Neural cell (in vitro differentiated cells): ENCODE measurements around the gene CCDC86. TPM values are rescaled to one million over a fixed set of nuclear protein-coding genes. Genes with fewer than 3 reads are reported as not detected.

Source experiments
- H2AFZ ChIP-seq: fragments of 200-600, 300-800 bp; sonication (generic), shearing (Covaris generic); 2 replicates; pipeline ENCODE4 v1.6.0; 2014; ENCODE audit warnings: low read depth, mild to moderate bottlenecking, antibody characterized with exemption, low read length, moderate library complexity
- H3F3A ChIP-seq: fragments of 200-600 bp; shearing (Covaris generic); 2 replicates; pipeline ENCODE4 v1.6.1; 2016; ENCODE audit warnings: mild to moderate bottlenecking, moderate library complexity, mixed read lengths, antibody characterized with exemption, low read length; ENCODE audit not compliant: insufficient read depth, poor library complexity, severe bottlenecking
- H3K27ac ChIP-seq: fragments of 200-600, 300-800 bp; sonication (generic), shearing (Covaris generic); 2 replicates; pipeline ENCODE4 v1.5.1; 2014; ENCODE audit warnings: mild to moderate bottlenecking, low read length, moderate library complexity
- H3K27me3 ChIP-seq: fragments of 300-800, 200-600 bp; sonication (generic), shearing (Covaris generic); 2 replicates; pipeline ENCODE4 v1.6.0; 2014; ENCODE audit warnings: mild to moderate bottlenecking, low read depth, low read length, moderate library complexity; ENCODE audit not compliant: insufficient read depth
- H3K36me3 ChIP-seq: fragments of 300-800, 200-600 bp; sonication (generic), shearing (Covaris generic); 2 replicates; pipeline ENCODE4 v1.5.1; 2014; ENCODE audit warnings: mild to moderate bottlenecking, antibody characterized with exemption, low read length, moderate library complexity; ENCODE audit not compliant: insufficient read depth
- H3K4me2 ChIP-seq: fragments of 300-800, 200-600 bp; sonication (generic), shearing (Covaris generic); 2 replicates; pipeline ENCODE4 v1.6.0; 2014; ENCODE audit warnings: mild to moderate bottlenecking, low read length
- H3K4me3 ChIP-seq: fragments of 300-800, 200-600 bp; sonication (generic), shearing (Covaris generic); 2 replicates; pipeline ENCODE4 v1.5.1; 2014; ENCODE audit warnings: mild to moderate bottlenecking, low read length, moderate library complexity
- H3K79me2 ChIP-seq: fragments of 200-600 bp; shearing (Covaris generic); replicated peaks from 2 replicates; pipeline ENCODE4 v1.6.0; 2014; ENCODE audit warnings: mild to moderate bottlenecking, low read length, moderate library complexity; ENCODE audit not compliant: insufficient read depth
- H3K9ac ChIP-seq: fragments of 300-800, 200-600 bp; sonication (generic), shearing (Covaris generic); 2 replicates; pipeline ENCODE4 v1.6.1; 2016; ENCODE audit warnings: mild to moderate bottlenecking, low read length, mixed read lengths
- H3K9me2 ChIP-seq: fragments of 200-600 bp; shearing (Covaris generic); 2 replicates; pipeline ENCODE4 v1.6.1; 2016; ENCODE audit warnings: mild to moderate bottlenecking, low read length, mixed read lengths; ENCODE audit not compliant: insufficient read depth
- H3K9me3 ChIP-seq: fragments of 200-600, 300-800 bp; sonication (generic), shearing (Covaris generic); 2 replicates; pipeline ENCODE4 v1.6.1; 2016; ENCODE audit warnings: mild to moderate bottlenecking, mixed run types, low read length, moderate library complexity, mixed read lengths
- H4K20me1 ChIP-seq: fragments of 200-600 bp; shearing (Covaris generic); 2 replicates; pipeline ENCODE4 v1.6.1; 2016; ENCODE audit warnings: mild to moderate bottlenecking, mixed run types; ENCODE audit not compliant: insufficient read depth
- EP300 ChIP-seq: fragments of 450-650 bp; conservative IDR thresholded peaks from 2 replicates; pipeline ENCODE4 v1.6.1; 2014; ENCODE audit warnings: antibody characterized with exemption, mild to moderate bottlenecking, moderate library complexity; ENCODE audit not compliant: poor library complexity, severe bottlenecking
- EZH2 ChIP-seq: fragments of 200-600, 300-800 bp; shearing (Covaris generic), sonication (generic); IDR thresholded peaks from 2 replicates; pipeline ENCODE4 v1.6.1; 2014; ENCODE audit warnings: antibody characterized with exemption, low read length, borderline replicate concordance, mild to moderate bottlenecking; ENCODE audit not compliant: insufficient read depth, poor library complexity, severe bottlenecking
- MXI1 ChIP-seq: fragments of 450-650 bp; conservative IDR thresholded peaks from 2 replicates; pipeline ENCODE4 v1.6.1; 2014; ENCODE audit warnings: antibody characterized with exemption, mild to moderate bottlenecking; ENCODE audit not compliant: poor library complexity, severe bottlenecking
- POLR2AphosphoS5 ChIP-seq: IDR thresholded peaks from 2 replicates; pipeline ENCODE4 v1.6.1; 2012
- RAD21 ChIP-seq: fragments of 450-650 bp; conservative IDR thresholded peaks from 2 replicates; pipeline ENCODE4 v1.6.1; 2014; ENCODE audit warnings: antibody characterized with exemption, mild to moderate bottlenecking, moderate library complexity
- REST ChIP-seq: IDR thresholded peaks from 2 replicates; pipeline ENCODE4 v1.6.1; 2012; ENCODE audit warnings: borderline replicate concordance
- SMC3 ChIP-seq: fragments of 450-650 bp; conservative IDR thresholded peaks from 2 replicates; pipeline ENCODE4 v1.6.1; 2014; ENCODE audit warnings: antibody characterized with exemption, mild to moderate bottlenecking, moderate library complexity; ENCODE audit not compliant: poor library complexity
- TAF1 ChIP-seq: IDR thresholded peaks from 2 replicates; pipeline ENCODE4 v1.6.1; 2012; ENCODE audit warnings: low read depth
- polyA plus RNA-seq: library from polyadenylated mRNA; depleted of rRNA; stranded (reverse); fragments of >200 nt; gene quantifications from 2 replicates; pipeline ENCODE4 v1.2.3, GENCODE V29; 2014
- TF ChIP-seq, protein P1 (sequence below): fragments of 450-650 bp; IDR thresholded peaks from 2 replicates; pipeline ENCODE4 v1.5.1; 2014; ENCODE audit warnings: antibody characterized with exemption, mild to moderate bottlenecking, moderate library complexity; ENCODE audit not compliant: poor library complexity, severe bottlenecking

CCDC86 gene
- polyA plus RNA-seq, 1 donor from 2014 or later: 0.16 TPM

- no peak overlapping the region for H3K27ac ChIP-seq
- no peak overlapping the region for H3K9ac ChIP-seq
- H3K9me2 ChIP-seq: no peaks in the 10 kb centered on the region
- no peaks in the 10 kb centered on the region for H3F3A ChIP-seq
- H4K20me1 ChIP-seq: no peaks in the 10 kb centered on the region
- H3K4me2 ChIP-seq: no peak overlapping the region
- H3K4me3 ChIP-seq: no peak overlapping the region
- H3K79me2 ChIP-seq: peaks cover 11% of the 10 kb centered on the region
- no peak overlapping the region for H2AFZ ChIP-seq
- H3K27me3 ChIP-seq: no peaks in the 10 kb centered on the region
- no peaks in the 10 kb centered on the region for H3K9me3 ChIP-seq
- H3K36me3 ChIP-seq: peaks cover 8% of the 10 kb centered on the region
- TF ChIP-seq POLR2AphosphoS5: no peak
- TF ChIP-seq RAD21: peak; percentile 87
- peak; percentile 98 for TF ChIP-seq SMC3
- TF ChIP-seq, protein P1, sequence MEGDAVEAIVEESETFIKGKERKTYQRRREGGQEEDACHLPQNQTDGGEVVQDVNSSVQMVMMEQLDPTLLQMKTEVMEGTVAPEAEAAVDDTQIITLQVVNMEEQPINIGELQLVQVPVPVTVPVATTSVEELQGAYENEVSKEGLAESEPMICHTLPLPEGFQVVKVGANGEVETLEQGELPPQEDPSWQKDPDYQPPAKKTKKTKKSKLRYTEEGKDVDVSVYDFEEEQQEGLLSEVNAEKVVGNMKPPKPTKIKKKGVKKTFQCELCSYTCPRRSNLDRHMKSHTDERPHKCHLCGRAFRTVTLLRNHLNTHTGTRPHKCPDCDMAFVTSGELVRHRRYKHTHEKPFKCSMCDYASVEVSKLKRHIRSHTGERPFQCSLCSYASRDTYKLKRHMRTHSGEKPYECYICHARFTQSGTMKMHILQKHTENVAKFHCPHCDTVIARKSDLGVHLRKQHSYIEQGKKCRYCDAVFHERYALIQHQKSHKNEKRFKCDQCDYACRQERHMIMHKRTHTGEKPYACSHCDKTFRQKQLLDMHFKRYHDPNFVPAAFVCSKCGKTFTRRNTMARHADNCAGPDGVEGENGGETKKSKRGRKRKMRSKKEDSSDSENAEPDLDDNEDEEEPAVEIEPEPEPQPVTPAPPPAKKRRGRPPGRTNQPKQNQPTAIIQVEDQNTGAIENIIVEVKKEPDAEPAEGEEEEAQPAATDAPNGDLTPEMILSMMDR: peak; percentile 93
These were observed 57.4 kb downstream of the CCDC86 start for GRCh38 chr11:60899046-60899936.

DNA sequence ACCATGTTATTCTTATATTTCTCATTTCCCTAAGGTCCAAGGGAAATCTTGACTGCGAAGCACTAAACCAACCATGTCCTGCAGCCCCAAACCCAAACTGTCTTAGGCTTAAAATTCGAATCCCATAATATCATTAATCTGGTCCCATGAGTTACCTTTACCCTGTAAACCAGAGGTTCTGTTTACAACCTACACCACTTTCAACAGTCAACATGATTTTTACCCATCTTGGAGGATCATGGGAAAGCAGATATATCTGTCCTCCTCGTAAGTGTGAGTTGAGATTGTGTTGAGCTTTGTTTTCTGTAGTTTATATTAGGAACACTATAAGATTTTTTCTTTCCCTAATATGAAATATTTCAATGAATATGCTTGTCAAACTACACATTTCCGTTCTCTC is 58.1 kb downstream of the CCDC86 start:
- Histone ChIP-seq H3K27ac (no peak overlapping the region), H3K79me2 (peaks cover 18% of the 10 kb centered on the region), H3K9me2 (no peaks in the 10 kb centered on the region), H3K36me3 (peaks cover 8% of the 10 kb centered on the region), H3K4me3 (no peak overlapping the region), H3K27me3 (no peaks in the 10 kb centered on the region), H3K9ac (no peak overlapping the region), H4K20me1 (no peaks in the 10 kb centered on the region), H2AFZ (no peak overlapping the region), H3K4me2 (no peak overlapping the region), H3K9me3 (no peaks in the 10 kb centered on the region), H3F3A (no peaks in the 10 kb centered on the region)
- TF ChIP-seq EZH2 (no peak), POLR2AphosphoS5 (no peak), TAF1 (no peak), EP300 (no peak), RAD21 (no peak), SMC3 (no peak), MXI1 (no peak), REST (no peak)
- TF ChIP-seq, protein P1: no peak

Other genes starting within 250 kb of the CCDC86 start
- gene MS4A8, start 142.5 kb upstream of the CCDC86 start, polyA plus RNA-seq: not detected in 2 replicates
- gene MS4A18, start 117.4 kb upstream of the CCDC86 start, polyA plus RNA-seq: not detected in 2 replicates
- gene MS4A15, start 85.2 kb upstream of the CCDC86 start, polyA plus RNA-seq: not detected in 2 replicates
- gene MS4A10, start 56.8 kb upstream of the CCDC86 start, polyA plus RNA-seq: not detected in 2 replicates
- gene PTGDR2, start 13.8 kb downstream of the CCDC86 start, polyA plus RNA-seq: 0.16 and 0.51 TPM in 2 replicates
- gene ZP1, start 25.4 kb downstream of the CCDC86 start, polyA plus RNA-seq: 0.62 and 1.5 TPM in 2 replicates
- gene PRPF19, start 64.5 kb downstream of the CCDC86 start, polyA plus RNA-seq: 71.3 and 99.4 TPM in 2 replicates
- gene TMEM109, start 72.0 kb downstream of the CCDC86 start, polyA plus RNA-seq: 1.8 and 4.6 TPM in 2 replicates
- 215 and 280 TPM in 2 replicates for gene TMEM132A, start 82.3 kb downstream of the CCDC86 start, polyA plus RNA-seq
- not detected in 2 replicates for gene SLC15A3, start 110.1 kb downstream of the CCDC86 start, polyA plus RNA-seq
- gene CD6, start 129.6 kb downstream of the CCDC86 start, polyA plus RNA-seq: not detected in 2 replicates